HG03571 (cell line): Measurements from ENCODE around the gene WWOX.

ENCODE experiments used
- ATAC-seq: cut with Tn5 transposase; IDR thresholded peaks from one replicate; pipeline ENCODE4 v1.9.1; 2021; ENCODE audit not compliant: unreplicated experiment

Gene WWOX

GRCh38 chr16:78957317-78958100 lies 858.1 kb downstream of the WWOX start:
- ATAC-seq = no peak

GRCh38 chr16:78961464-78961863 lies 862.0 kb downstream of the WWOX start:
- ATAC-seq = peak; percentile 72

- ATAC-seq = peak; percentile 93
Observed at GRCh38 chr16:78962457-78962929, 863.0 kb downstream of the WWOX start.

- no peak for ATAC-seq
Observed at GRCh38 chr16:78967948-78968347, 868.5 kb downstream of the WWOX start.

GRCh38 chr16:78969721-78970120 lies 870.3 kb downstream of the WWOX start:
- ATAC-seq = no peak

GRCh38 chr16:78970650-78971049 lies 871.2 kb downstream of the WWOX start:
- no peak for ATAC-seq

- no peak for ATAC-seq
Observed at GRCh38 chr16:78972006-78972405, 872.6 kb downstream of the WWOX start.

GRCh38 chr16:78972986-78973385 lies 873.5 kb downstream of the WWOX start:
- no peak for ATAC-seq

GRCh38 chr16:78976212-78976611 lies 876.8 kb downstream of the WWOX start:
- ATAC-seq = no peak

GRCh38 chr16:78980825-78981224 lies 881.4 kb downstream of the WWOX start:
- no peak for ATAC-seq

GRCh38 chr16:78982096-78982744 lies 882.8 kb downstream of the WWOX start:
- no peak for ATAC-seq

- ATAC-seq = no peak
Observed at GRCh38 chr16:78984324-78984723, 884.9 kb downstream of the WWOX start.

- ATAC-seq = no peak
Observed at GRCh38 chr16:78984887-78985464, 885.5 kb downstream of the WWOX start.

- ATAC-seq = no peak
Observed at GRCh38 chr16:78985716-78986605, 886.5 kb downstream of the WWOX start.

GRCh38 chr16:78987666-78988065 lies 888.2 kb downstream of the WWOX start:
- no peak for ATAC-seq

- ATAC-seq = no peak
Observed at GRCh38 chr16:78988361-78988969, 889.0 kb downstream of the WWOX start.

- peak; percentile 3 for ATAC-seq
Observed at GRCh38 chr16:78990309-78990701, 890.9 kb downstream of the WWOX start.

- ATAC-seq = no peak
Observed at GRCh38 chr16:78992001-78992400, 892.5 kb downstream of the WWOX start.

GRCh38 chr16:78993346-78993745 lies 893.9 kb downstream of the WWOX start:
- no peak for ATAC-seq

GRCh38 chr16:78994135-78994745 lies 894.8 kb downstream of the WWOX start:
- no peak for ATAC-seq
